Measurements from ENCODE around the gene ABCF3. TPM values are rescaled to one million over a fixed set of nuclear protein-coding genes. Genes with fewer than 3 reads are reported as not detected.

Gene ABCF3
- total RNA-seq, 1 experiment from 2014 or later = 56.1 TPM

- no peak overlapping the region for H2AFZ ChIP-seq (ENCODE audit: low read length)
- Mint-ChIP-seq H3K4me3 (no peak overlapping the region), H3K36me3 (ENCODE audit: insufficient read depth in 1 of 3, low read depth in 3 of 3) (peaks cover 49 to 73% (median 65%) of the 10 kb centered on the region in 3 experiments), H3K27me3 (ENCODE audit: low read depth) (no peaks in the 10 kb centered on the region), H3K4me1 (peaks cover 21 to 31% of the 10 kb centered on the region in 2 experiments), H3K27ac (peak overlapping the region in 1 of 3 experiments; percentile 100; a peak in 2 of 7 replicates), H3K9me3 (no peaks in the 10 kb centered on the region)
- no peak overlapping the region for H2BK120ac ChIP-seq (ENCODE audit: low read depth, low read length, poor library complexity, severe bottlenecking)
- no peak overlapping the region for H2BK12ac ChIP-seq (ENCODE audit: insufficient read length, low read depth, low read length)
- DNase-seq = no peak
- no peaks in the 10 kb centered on the region for H3K27me3 ChIP-seq (ENCODE audit: insufficient read depth, low read length)
- no peak overlapping the region for H2BK5ac ChIP-seq (ENCODE audit: insufficient read length, low read length)
- H3K9ac ChIP-seq (ENCODE audit: extremely low read depth, insufficient read length, low read length) = no peak overlapping the region
- peaks cover 7% of the 10 kb centered on the region for H3K79me1 ChIP-seq (ENCODE audit: insufficient read depth, low read depth, low read length, poor library complexity, severe bottlenecking)
- H3K23ac ChIP-seq (ENCODE audit: insufficient read length, low read depth, low read length) = no peak overlapping the region
- no peak overlapping the region for H2AK5ac ChIP-seq (ENCODE audit: insufficient read length, low read length)
- H3K4me1 ChIP-seq (ENCODE audit: insufficient read depth, low read length) = no peaks in the 10 kb centered on the region; the same call in 1 of the 2 replicates
- no peak overlapping the region for H3K4ac ChIP-seq (ENCODE audit: low read depth, low read length)
- H3K9me3 ChIP-seq (ENCODE audit: control insufficient read depth, low read depth, low read length) = no peaks in the 10 kb centered on the region
- H3K4me2 ChIP-seq (ENCODE audit: insufficient read depth, insufficient read length, low read length) = no peak overlapping the region
- no peak overlapping the region for H4K91ac ChIP-seq (ENCODE audit: insufficient read length, low read depth, low read length)
- no peak overlapping the region for H2BK20ac ChIP-seq (ENCODE audit: low read depth, low read length, poor library complexity, severe bottlenecking)
- TF ChIP-seq, protein P1, sequence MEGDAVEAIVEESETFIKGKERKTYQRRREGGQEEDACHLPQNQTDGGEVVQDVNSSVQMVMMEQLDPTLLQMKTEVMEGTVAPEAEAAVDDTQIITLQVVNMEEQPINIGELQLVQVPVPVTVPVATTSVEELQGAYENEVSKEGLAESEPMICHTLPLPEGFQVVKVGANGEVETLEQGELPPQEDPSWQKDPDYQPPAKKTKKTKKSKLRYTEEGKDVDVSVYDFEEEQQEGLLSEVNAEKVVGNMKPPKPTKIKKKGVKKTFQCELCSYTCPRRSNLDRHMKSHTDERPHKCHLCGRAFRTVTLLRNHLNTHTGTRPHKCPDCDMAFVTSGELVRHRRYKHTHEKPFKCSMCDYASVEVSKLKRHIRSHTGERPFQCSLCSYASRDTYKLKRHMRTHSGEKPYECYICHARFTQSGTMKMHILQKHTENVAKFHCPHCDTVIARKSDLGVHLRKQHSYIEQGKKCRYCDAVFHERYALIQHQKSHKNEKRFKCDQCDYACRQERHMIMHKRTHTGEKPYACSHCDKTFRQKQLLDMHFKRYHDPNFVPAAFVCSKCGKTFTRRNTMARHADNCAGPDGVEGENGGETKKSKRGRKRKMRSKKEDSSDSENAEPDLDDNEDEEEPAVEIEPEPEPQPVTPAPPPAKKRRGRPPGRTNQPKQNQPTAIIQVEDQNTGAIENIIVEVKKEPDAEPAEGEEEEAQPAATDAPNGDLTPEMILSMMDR (conservative IDR thresholded peaks at IDR 0.05) = no peak
- H3K14ac ChIP-seq (ENCODE audit: insufficient read depth, low read length) = no peak overlapping the region
- H3T11ph ChIP-seq (ENCODE audit: low read length) = no peak overlapping the region
- peaks cover 16% of the 10 kb centered on the region for H3K23me2 ChIP-seq (ENCODE audit: insufficient read length, low read depth, low read length, poor library complexity, severe bottlenecking)
- H4K8ac ChIP-seq (replicated peaks; ENCODE audit: insufficient read length, low read depth, low read length) = no peak overlapping the region
- peaks cover 9% of the 10 kb centered on the region; the same call in 1 of the 2 replicates for H3K79me2 ChIP-seq (ENCODE audit: insufficient read depth, low read length)
- no peak overlapping the region for H2BK15ac ChIP-seq (ENCODE audit: low read depth, low read length)
- no peak overlapping the region for H3K56ac ChIP-seq (ENCODE audit: insufficient read length, low read depth, low read length)
- WGBS (ENCODE audit: extremely low coverage, insufficient read length, low lambda C conversion rate) = no CpG with 5 or more reads among the region's 13 CpGs
- peaks cover 3% of the 10 kb centered on the region for H4K20me1 ChIP-seq (ENCODE audit: control insufficient read depth, insufficient read depth, insufficient read length)
- H4K5ac ChIP-seq (ENCODE audit: insufficient read length, low read depth, low read length) = no peak overlapping the region
- H3K27ac ChIP-seq (ENCODE audit: insufficient read length, low read depth, low read length) = no peak overlapping the region
- no peak overlapping the region for H3K18ac ChIP-seq (ENCODE audit: insufficient read length, low read depth, low read length)
Measured at GRCh38 chr3:184178521-184179138, 7.4 kb upstream of the ABCF3 start.
